HG02852 (cell line): ENCODE measurements around the gene NEK10.

Experiments
- ATAC-seq: cut with Tn5 transposase; IDR thresholded peaks from one replicate; pipeline ENCODE4 v1.9.1; 2021; ENCODE audit warnings: mild to moderate bottlenecking, moderate library complexity; ENCODE audit not compliant: unreplicated experiment

Gene NEK10

DNA sequence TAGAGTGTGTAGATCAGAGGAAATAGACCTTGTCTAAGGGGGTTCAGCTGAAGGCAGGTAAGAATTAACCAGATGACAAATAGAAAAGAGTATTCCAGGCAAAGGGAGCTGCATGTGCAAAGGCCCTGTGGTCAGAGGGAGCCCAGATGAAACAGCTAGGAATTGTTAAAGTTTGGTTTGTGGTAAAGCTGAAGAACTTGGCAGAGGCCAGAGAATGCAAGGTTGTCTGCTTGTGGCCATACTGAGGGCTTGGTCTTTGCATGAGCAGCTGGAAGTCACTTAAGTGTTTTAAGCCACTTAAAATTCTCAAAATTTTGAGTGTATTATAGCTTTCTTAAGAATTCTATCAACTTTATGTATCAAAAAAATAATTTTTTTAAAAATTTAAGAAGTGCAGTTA is 116.5 kb downstream of the NEK10 start:
- no peak for ATAC-seq

DNA sequence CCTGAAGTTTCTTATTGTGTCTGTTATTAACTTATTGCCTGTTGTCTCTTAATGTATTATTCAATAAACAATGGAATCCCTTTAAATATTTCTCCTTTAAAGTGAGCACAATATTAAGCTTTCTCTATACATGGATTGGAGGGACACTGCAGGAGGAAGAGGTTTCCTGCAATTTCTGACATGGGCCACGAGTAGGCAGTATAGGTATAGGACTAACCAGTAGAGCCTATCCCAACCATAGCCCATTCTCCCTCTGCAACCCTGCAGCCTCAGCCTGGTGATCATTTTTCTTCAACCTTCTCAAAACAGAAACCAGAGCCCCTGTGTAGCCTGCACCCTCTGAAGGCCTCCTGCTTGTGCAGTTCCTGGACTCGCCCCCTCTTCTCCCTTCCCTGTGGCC is 124.8 kb downstream of the NEK10 start:
- no peak for ATAC-seq

DNA sequence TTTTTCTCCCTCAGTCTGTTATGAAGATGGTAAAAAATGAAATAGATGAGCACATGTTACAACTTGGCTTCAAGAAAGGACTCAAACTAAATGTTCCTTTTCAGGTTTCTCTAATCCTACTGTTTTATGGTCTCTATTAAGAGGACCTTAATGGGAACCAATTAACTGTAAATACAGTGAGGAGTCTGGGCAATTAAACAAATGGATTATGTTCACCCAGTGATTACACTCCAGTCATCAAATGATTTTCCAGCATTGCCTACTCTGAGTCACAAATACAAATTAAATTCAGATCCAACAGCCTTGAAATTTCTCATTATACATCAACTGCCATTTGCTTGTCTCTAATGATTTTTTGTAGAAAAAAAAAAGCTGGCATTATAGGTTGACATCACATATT is 129.2 kb downstream of the NEK10 start:
- no peak for ATAC-seq

DNA sequence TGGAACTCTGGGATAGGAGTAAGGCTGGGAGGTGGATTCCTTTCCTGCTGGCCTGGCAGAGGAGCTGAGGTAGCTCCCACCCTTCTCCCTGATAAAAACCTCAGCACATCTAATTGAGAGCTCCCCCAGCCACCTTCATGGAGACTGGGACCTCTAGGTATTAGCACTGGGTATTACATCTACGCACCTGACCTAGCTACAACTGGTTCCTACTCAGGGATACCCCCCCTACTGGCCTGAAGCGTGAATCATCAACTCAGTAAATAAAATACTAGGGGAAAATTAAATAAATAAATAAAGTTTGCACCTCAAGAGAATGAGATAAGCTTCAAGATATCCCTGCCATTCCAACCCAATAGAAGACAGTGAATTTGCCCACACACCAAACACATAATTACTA is 140.4 kb downstream of the NEK10 start:
- no peak for ATAC-seq

DNA sequence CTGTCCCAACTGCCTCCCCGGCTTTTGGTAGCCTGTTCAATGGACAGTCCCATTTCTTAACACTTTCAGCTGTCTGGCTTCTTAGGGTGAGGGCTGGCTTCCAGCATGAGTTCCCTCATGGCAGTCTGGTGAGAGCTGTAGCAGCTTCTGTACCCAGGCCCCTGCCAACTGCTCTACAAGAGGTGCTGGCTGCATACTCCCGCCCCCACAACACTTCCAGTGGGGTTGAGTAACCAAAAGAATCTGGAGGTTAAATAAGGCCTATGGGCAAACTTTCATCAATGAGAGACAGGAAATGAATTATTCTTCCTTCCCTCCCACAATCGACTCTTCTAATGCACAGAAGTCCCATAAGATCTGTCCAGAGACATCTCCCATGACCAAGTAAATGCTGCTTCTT is 145.0 kb downstream of the NEK10 start:
- ATAC-seq: no peak

DNA sequence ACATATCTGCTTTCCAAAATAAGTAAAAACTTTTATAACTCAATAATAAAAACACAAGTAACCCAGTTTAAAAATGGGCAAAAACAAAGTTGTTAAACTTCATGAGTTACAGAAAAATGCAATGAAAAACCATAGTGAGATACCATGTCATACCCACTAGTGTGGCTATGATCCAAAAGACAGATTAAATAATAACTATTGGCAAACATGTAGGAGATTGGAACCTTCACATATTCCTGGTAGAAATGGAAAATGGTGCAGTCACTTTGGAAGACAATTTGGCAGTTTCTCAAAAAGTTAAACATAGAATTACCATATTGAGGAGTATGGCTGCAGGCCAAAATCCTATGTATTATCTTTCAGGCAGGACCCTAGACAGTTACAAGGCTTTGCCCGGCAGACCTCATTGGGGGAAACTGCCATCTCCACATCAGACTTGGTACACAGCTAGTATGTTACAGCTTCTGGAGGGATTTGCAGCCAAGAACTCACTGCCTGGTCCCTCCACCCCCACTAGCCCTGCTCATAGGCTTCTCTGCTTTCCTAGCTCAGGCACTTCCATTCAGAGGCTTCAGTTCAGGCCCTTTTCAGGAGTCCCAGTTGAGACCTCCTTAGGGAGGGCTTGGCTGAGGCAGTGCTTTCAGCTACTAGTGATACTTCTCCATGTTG is 147.8 kb downstream of the NEK10 start:
- no peak for ATAC-seq

DNA sequence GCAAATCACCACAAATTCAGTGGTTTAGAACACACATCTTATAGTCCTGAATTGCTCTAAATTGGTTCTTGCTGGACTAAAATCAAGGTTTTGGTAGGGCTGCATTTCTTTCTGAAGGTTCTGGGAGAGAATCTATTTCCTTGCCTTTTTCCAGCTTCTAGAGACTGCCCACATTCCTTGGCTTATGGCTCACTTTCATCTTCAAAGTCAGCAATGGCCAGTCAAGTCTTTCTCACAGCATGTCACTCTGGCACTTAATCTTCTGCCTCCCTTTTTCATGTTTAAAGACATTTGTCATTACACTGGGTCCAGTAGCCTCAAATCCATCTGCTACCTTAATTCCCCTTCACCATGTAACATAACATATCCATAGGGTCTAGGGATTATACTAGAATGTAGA is 149.0 kb downstream of the NEK10 start:
- ATAC-seq: no peak

DNA sequence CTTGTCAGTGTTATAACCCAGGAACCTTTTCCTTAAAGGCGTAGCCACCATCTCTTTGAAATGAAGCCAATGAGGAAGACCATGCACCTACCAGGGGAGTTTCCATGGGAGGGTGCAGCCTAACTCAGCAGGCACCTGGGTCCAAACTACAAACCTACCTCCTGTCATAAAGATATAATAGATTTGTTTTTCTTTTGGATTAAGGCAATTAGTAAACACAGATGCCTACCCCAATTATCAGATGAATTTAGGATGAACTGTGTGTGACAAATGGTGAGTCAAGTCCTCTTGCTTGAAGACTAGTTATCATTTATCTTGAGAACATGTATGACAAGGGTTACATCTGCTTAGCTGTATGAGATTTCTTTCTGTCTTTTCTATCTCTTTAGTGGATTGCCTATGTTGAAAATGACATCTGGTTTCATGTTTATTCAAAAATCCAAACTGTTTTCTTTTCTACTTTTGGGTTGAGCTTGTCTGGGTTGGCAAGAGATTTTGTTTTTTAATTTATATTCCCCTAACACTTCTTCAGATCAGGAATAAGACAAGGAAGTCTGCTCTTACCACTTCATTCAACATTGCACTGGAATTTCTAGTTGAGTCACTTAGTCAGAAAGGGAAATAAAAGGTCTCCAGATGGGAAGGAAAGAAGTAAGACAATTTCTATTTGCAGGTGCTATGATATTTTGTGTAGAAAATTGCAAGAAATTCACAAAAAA is 149.9 kb downstream of the NEK10 start:
- ATAC-seq: no peak

DNA sequence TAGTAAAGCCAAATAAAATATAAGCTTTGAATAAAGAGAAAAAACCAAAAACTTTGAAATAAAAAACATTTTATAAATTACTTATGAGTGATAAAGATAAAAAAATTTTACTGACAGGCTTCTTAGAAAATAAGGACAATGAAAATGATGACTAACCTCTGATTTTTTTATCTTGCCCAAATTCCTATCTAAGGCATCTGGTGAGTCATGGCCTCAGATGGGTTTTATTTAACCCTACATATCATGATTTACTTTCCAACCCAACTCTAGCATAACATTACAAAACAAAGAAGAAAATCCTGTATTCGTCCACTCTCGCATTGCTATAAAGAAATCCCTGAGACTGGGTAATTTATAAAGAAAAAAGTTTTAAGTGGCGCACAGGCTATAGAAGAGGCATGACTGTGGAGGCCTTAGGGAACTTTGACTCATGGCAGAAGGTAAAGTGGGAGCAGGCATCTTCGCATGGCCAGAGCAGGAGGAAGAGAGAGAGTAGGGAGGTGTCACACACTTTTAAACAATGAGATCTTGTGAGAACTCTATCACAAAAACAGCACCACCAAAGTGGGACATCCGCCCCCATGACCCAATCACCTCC is 152.1 kb downstream of the NEK10 start:
- ATAC-seq: no peak

DNA sequence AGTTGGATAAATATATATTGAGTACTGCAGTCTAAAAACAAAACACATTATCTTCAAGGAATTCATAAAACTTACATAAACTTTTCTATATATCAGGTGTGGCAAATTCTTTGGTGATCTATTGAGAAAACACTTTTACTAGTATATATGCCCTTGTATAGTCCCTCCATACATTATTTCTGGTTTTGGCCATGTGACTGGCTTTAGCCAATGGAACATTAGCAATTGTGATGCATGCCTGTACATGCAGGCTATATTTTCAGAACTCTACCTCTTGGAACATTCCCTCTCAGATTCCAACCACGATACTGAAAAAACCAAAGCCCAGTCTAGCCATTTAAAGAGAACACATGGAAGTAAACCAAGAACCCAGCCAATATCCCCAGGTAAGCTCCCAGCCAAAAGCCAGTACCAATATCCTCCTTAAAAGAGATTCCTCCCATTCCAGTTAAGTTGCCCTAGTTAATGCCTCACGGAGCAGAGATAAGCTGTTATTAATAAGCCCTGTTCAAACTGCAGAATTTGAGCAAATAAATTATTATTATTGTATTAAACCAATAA is 152.8 kb downstream of the NEK10 start:
- ATAC-seq: no peak

DNA sequence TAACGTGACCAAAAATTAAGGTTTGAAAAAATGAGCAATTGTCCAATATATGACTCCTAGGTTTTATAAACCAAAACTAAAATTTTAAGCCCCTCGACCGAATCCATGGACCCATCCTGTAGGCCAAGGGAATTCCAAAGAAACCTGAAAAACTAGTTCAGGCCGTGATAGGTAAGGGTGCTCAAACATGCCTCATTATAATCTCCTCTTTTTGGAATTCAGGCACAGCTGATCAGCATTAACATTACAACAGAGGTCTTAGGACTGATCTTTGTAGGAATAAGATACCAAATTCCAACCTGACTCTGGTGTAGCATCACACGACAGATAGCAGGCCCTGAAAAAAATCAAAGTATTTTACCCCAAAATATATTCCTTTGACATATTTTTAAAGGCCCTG is 155.7 kb downstream of the NEK10 start:
- ATAC-seq: no peak

DNA sequence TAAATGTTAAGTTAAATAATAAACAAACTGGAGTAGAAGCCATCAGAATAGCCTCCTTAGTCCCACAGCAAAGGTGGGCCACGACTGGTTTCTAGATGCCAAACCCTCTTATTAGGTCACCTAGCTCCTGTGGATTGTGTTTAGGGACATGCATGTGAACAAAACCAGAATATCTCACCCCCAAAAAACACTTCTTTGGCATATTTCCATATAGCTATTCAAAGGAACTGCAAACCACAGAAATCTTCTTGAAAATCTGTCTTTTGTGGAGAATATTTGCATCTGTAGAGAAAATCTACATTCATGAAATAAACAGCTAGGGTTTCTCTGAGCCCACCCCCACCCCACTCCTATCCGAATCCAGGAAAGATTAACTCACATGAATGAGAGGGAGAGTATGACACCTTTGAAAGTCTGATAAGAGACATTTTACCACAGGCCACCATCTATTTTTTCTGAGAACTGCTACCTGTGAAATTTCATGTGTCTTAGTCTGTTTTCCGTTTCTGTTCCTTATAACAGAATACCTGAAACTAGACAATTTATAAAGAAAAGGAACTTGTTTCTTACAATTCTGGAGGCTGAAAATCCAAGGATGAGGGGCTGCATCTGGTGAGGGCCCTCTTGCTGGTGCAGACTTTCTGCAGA is 159.4 kb downstream of the NEK10 start:
- ATAC-seq: peak; percentile 76

DNA sequence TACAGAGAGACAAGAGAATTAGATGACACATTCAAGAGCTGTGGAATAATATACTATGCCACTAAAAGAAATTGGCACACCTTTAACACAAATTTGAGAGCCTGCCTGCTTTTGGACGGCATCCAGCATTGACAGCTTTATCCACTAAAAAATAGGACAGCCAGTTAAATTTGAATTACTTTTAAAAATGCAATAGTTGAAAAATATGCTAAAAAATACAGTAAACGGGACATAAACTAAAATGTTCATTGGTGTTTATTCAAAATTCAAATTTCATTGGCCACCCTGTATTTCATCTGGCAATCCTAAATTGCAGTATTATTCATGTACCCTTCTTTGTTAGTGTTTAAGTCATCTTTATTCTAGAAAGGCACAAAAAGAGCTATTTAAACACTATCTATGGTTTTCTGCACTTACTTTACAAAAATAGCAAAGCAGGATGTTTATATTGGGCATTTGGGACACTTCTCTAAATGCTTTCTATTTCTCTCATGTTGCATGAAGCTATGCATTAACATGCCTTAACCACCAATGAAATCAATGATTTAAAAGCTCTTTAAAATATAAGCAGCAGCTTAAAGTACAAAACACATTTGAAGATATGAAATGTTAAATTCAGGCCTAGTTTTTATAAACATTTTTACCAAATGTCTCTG is 160.1 kb downstream of the NEK10 start:
- ATAC-seq: peak; percentile 30

DNA sequence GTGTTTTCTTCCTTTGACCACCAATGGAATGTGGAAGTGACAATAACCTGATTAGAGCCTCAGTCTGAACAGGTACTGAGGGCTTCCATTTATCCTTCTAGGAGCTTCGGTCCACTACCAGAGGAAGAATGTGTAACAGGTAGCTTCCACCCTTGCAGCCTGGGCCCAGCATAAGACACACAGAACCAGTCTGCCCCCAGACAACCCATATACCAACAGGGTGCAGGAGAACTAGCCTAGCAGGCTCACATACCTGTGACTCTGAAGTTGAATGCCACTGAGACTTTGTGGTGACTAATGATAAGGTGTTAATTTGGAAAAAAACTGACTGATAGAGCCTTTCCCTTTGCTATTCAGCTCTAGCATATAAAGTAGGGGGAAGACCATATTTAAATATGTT is 166.2 kb downstream of the NEK10 start:
- ATAC-seq: no peak

DNA sequence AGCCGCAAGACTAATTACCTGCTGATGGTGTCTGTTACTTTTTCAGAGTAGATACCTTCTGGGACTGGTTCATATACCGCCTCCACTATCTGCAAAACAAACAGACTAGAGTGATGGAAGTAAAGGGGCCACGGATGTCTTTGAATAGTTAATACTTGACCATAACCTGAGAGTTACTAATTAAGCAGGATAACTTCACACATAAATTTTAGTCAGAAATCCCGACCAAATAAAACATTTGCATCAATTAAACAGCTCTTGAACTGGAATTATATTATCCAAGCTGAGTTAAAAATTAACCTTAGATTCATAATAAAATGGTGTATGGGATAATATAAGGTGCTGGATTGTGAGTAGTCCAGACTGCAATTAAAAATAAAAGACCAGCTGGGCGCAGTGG is 167.7 kb downstream of the NEK10 start:
- ATAC-seq: no peak

DNA sequence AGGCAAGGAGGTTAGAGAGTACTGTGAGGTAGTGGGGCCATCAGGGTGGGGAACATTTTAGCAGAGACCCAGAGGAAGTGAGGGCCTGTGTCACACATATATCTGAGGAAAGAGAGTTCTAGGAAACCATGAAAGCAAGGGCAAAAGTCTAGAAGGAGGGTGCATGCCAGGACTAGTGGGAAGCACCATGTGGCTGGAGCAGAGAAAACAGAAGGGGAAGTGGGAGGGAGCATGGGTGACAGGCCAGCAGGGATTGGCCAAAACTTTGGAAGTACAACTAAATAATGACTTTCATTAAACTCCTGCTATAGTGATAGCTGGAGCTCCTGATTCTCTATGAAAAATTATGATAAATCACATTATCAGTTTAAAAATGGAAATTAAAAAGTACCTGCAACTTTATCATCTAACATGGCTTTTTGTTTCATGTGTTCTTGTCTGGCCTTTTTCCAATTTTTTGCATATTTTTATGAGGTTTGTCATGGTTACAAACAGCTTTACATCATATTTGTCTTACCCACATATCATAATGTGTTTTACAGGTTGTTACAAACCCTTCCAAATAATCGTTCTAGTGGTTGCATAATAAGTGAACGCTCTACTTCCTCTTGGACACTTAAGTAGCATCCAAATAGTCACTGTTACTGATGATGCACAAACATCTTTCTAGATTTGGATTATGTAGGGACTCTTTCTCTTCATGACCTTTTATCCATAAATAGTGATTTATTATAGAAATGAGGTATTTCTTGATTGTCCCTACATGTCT is 168.3 kb downstream of the NEK10 start:
- no peak for ATAC-seq

DNA sequence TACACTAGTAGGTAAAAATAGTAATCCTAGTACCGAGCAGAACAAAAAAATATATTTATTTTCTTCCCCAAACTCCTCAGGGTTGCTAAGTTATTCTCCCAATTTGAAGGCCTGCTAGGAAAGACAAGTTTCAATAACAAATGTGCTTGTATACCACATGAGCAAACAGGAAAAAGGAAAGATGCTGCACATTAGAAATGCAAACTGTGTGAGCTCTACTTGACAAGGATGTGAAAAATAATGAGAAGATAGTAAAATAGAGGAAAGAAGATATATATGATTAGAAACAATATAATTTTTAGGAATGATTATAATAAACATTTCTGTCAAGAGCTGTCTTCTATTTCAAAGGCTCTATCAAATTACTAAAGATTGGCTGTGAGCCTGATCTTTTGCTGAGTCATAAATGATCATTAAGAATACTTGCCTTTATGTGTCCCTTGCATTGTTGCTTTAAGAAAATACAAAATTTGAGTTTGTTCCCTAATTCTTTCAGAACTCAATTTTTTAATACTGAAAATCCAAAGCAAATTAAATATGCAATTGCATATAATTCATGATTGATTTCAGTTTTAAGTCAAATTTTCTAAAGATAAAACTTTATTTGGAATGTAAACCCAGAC is 174.2 kb downstream of the NEK10 start:
- no peak for ATAC-seq

DNA sequence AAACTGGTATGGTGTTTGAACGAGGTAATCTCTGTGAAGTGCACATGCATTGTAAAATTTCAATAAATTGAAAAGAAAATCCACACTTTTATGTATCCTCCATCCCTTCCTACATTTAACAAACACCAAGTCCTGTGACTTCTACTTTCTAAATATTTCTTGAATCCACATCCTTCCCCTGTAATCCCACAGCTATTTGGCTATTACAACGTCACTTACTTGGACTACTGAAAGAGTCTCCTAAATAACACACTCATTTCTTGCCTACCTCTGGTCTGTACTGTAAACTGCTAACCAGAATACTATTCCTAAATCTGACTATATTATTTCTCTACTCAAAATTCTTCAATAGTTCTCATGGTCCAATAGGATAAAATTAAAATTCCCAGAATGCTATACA is 176.1 kb downstream of the NEK10 start:
- no peak for ATAC-seq

DNA sequence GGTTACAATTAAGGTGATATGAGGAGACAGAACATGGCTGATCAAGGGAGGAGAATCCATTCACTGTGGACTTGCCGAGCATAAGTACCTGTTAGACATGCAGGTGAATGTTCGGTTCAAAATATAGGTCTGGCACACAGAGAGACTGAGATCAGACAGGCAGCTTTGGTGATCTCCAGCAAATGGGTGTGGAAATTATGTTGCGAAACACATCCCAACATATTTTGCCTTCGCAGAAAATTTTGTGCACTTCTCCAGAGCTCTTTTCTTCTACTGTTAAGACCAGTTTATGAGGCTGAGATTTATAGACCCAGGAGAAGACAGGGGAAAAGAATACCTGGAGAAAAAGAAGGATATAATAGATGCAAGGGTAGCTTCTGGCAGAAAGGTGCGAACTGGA is 183.2 kb downstream of the NEK10 start:
- ATAC-seq: no peak
